ENCODE measurements around the gene UMODL1.

- no peak for TF ChIP-seq CTCF (IDR thresholded peaks at IDR 0.05)
- TF ChIP-seq POLR2AphosphoS5 (IDR thresholded peaks at IDR 0.05), result no peak
- no peak for TF ChIP-seq POLR2A (IDR thresholded peaks at IDR 0.05)
These were observed 91.0 kb downstream of the UMODL1 start for GRCh38 chr21:42161956-42162681.

Data from suprapubic skin (tissue), 4 donors.